Bone marrow (tissue), 2 donors: ENCODE results near the gene CREB3.

Experiments
- DNase-seq, 2 donors: peaks; one replicate each; lab custom pipeline; 2025; lab: John Stamatoyannopoulos, UW

The CREB3 gene

DNA sequence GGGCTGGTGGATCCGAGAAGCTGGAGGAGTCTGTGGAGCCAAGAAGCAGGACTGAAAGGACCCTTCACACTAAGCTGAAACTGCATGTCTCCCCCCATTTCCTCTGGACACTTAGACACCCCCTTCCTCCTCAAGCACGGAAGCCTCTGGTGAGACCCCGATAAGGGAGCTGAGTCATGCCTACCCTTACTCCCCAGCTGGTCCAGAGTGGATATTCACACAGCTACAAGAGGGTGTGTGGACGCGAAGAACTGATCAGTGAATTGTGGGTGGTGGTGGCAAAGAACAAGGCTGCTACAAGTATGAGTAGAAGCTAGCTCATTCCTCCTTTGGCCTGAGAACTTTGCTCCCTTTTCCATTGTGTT, 4.8 kb upstream of the CREB3 start:
- DNase-seq: peak in 1 of 2 donors; percentile 55

DNA sequence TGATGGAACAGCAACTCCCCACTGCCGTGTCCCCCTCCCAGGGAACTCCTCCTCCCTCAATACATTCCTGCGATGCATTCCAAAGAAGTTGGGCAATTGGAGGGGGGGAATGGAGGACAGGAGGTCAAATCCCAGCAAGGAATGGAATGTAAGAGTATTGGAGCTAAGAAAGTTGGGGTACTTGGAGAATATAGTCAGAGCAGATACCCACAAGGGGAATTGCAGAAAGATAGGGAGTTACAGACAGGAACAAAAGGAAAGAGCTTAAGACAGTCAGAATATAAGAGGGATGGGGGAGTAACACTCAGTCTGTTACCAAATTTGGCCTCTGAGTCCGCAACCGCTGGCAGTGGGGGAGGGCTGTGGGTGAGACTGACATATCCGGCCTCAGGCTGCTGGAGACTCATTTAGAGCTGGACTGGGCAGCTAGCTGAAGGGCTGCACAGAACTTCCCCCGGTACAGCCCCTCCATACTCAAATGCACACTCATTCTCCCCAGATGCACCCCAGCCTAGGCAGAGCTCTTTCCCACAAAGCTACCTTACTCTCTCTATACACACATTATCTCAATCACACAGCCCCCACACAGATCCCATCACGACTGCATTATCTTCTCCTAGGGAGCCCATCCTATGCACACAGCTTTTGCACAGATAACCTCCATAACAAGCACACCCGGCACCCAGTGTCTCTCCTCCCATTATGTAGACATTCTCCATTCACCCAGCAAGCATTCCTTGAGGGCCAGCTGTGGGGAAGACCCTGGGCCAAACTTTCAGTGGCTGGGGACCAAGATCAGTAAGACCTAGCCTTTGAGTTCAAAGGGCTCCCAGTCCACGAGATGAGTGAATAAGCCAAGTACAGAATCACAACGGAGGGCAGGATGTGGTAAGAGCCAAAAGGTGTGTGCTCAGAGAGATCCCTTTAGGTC, 4.2 kb upstream of the CREB3 start:
- DNase-seq: peak; percentile 26 to 49

DNA sequence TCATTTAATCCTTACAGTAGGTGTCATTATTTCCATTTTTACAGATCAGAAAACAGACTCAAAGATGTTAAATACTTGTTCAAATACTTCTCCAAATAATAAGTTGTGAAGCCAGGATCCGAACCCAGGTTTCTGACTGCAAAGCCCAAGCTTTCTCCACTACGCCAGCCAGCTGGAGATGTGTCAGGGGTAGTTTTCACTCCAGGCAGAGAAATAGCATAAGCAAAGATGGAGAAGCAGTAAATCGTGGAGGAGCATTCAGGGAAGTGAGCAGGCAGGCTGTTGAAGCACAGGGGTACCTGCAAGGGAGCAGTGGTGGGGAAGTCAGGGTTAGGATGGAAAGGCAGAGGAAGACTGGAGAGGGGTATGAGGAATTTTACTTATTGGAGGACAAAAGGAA, 3.4 kb upstream of the CREB3 start:
- no peak for DNase-seq

DNA sequence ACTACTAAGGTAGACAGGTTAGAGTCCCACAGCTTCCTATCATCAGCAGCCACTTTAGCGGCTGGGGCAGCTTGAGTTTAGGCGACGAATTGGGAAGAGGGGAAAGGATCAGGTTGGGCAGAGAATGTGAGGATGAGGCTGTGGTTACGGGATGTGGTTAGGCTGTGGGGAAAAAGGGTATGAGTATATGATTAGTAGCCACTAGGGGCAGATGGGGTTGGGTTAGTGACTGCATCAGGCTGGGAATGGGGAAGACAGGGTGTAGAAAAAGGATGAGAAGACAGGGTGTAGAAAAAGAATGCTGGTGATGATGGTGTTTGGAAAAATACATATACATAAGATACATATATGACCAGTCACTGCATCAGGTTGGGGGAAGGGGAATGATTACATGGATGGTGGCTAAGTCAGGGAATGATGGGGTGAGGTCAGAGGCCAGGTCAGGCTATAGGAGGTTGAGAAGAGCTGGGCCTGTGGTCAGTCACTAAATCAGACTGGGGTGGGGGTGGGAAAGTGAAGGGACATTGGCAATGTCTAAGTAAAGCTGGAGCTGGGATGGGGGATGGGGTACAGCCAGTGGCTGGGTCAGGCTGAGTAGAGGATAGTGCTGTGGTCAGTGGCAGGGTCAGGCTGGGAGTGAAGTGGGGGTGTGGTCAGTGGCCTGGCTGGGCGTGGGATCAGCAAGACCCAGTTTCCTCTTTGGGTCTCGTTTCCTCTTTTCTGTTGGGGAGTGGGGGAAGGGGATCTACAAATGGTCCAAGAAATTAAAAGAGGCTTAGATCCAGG, 2.6 kb upstream of the CREB3 start:
- DNase-seq: peak in 1 of 2 donors; percentile 9

DNA sequence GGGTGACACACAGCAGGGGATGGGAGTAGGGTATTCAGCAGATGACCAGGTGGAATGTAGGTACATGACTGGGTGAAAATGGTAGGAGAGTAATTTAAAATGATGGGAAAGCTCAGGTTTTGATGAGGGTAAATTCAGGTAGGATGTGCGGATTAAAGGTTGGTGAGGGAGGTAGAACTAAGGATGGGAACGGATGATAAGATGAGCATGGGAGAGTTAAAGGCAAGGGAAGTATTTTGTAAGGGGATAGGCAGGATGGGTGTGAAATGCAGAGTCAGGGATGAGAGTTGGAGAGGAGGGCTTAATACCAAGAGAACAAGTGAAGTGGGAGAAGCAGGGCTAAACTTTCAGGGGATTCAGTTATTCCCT, 2.0 kb upstream of the CREB3 start:
- DNase-seq: no peak

DNA sequence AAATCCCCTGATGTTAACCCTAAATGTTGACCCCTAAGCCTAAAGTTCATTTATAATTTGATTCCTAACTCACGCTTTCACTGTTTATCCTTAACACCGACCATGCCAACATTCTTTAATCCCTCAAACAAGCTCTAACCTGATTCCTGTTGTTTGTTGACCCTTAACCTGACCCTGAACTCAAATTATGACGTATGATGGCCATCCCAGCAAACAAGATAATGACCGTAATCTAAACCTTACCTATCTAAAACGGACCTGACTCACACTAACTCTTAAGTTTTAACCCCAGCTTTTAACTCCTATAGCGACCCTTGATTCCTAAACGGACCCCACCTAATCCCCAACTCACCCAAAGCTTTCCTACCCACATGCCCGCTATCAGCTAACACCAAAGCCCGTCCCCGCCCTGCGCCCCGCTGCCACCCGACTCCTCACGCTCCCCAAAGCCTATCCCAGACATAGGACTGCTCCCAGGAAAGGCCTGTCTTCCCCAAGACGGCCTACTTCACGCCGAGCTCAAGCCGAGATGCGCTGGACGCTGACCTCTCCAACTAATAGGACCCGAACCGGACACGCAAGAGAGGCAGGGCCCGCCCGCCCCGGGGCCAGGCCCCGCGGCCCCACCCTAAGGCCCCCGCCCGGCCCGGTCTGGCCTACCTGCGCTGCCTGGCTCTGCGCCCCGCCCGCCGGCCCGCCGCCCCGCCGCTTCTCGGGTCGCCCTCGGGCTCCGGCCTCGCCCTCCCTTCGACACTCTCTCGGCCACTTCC, 866 bp upstream of the CREB3 start:
- DNase-seq: no peak

DNA sequence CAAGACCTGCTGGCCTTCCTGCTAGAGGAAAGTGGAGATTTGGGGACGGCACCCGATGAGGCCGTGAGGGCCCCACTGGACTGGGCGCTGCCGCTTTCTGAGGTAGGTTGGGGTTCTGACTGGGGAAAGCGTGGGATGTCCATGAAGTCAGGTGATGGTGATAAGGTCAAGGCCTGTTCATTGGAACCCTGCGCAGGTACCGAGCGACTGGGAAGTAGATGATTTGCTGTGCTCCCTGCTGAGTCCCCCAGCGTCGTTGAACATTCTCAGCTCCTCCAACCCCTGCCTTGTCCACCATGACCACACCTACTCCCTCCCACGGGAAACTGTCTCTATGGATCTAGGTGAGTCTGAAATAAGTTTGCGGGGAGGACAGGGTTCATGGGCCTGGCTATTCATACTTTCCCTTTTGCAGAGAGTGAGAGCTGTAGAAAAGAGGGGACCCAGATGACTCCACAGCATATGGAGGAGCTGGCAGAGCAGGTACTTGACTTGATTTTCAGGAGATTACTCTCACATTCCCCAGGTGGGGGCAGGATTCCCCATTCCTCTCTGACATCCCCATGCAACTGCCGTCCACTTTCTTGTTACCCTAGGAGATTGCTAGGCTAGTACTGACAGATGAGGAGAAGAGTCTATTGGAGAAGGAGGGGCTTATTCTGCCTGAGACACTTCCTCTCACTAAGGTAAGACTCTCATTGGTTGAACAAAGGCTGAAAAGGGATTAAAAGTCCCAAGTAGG, 505 bp downstream of the CREB3 start:
- DNase-seq: no peak

DNA sequence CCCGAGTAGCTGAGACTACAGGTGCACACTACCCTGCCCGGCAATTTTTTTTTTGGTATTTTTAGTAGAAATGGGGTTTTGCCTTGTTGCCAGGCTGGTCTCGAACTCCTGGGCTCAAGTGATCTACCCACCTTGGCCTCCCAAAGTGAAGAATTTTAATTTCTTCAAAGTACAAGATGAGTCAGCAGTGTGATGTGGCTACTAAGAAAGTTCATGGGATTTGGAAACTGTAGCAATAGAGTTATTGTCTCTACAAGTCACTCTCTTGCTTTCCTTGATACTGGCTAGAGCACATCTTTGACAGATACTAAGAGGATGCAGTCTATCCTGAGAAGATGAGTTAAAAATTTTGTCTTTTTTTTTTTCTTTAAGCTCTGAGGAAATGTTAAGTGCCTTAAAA, 1.6 kb downstream of the CREB3 start:
- no peak for DNase-seq

DNA sequence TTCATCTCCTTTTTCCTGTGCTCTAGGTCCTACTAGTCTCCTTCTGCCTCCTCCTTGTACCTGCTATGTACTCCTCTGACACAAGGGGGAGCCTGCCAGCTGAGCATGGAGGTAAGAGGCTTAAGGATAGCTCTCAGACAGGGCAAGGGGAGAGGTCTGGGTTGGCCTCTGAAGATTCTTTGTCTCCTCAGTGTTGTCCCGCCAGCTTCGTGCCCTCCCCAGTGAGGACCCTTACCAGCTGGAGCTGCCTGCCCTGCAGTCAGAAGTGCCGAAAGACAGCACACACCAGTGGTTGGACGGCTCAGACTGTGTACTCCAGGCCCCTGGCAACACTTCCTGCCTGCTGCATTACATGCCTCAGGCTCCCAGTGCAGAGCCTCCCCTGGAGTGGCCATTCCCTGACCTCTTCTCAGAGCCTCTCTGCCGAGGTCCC, 3.8 kb downstream of the CREB3 start:
- DNase-seq: peak; percentile 13 to 67

DNA sequence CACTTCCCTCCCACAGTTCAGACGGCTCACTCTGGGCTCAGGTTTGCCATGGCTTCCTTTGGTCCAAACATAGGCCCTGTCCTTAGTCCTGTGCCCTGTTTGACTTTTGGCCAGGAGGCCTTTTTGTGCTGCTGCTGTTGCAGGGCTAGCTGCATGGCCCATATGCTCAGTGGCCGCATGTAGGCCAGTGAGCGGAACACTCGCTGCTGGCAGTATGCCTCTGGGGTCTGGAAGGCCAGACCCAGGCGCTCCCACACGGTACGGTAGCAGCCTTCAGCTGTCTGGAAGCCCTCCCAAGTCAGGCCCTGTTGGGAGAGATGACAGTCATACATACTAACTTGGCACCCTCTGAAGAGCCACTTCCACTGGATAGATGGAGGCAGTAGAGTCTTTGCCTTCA, 4.7 kb downstream of the CREB3 start:
- DNase-seq: no peak

DNA sequence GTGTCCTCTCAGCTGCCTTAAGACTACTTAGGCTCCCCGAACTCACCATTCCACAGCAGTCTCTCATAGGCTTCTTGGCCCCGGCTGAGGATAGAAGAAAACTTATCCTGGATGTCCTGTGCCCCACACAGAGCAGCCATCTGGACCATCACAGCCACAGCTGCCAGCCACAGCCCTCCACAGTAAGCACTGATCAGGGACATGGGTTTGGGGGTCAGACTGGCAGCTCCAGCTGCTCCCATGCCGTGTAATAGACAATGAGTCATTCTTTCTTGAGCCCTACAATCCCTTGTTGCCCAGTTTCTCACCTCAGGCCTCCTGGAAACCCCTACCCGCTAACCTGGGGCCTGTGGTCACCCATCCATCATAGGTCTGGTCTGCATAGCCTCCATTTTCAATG, 5.7 kb downstream of the CREB3 start:
- no peak for DNase-seq

DNA sequence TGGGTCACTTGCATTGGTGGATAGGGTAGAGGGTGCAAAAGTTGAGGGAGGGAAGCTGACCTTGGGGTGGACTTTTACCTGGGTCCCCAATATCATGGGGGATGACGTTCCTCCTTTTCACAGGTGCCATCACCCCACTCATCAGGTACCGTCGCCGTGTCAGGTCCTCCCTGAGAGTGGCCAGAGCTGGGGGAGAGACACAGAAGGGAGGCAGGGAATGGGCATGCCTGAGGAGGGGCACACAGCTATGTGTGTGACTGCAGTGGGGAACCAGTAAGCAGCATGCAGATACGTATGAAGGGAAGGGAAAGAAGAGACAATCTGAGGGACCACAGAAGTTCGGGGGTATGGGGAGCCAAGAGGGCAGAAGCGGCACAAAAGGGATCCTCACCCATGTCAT, 6.5 kb downstream of the CREB3 start:
- DNase-seq: no peak

DNA sequence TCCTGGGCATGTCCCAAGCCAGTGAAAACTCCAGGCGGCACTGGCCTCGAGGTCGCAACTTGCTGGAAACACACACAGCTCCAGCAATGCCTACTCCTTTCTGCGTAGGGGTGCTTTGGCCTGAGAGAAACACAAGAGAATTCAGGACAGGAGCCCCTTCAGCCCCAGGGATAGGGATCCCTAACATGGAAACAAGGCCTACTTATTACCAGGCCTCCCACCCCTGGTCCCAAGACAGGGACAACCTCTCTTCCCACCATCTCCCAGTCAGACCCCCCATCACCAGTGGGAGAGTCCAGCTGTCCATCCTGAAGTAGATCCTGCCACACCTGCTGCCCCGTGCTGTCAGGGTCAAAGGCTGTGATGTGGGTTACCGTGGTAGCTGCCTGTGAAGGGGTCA, 7.8 kb downstream of the CREB3 start:
- DNase-seq: no peak

DNA sequence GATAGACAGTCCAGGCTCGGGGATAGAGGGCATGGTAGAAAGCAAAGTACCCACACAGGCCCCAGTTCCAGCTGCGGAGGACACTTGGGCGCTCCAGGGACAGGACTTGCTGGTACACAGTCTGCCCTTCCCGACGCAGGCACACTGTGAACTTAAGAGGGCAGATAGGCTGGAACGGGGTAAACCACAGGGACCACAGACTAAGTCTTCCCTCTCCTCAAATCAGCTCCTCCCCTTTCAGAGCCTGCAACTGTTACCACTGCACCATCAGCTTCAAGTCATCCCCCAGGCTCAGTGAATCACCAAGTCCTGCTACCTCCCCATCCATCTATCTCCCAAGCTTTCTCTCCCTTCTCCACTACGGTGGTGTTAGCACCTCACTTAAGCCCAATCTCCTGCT, 9.3 kb downstream of the CREB3 start:
- DNase-seq: no peak

DNA sequence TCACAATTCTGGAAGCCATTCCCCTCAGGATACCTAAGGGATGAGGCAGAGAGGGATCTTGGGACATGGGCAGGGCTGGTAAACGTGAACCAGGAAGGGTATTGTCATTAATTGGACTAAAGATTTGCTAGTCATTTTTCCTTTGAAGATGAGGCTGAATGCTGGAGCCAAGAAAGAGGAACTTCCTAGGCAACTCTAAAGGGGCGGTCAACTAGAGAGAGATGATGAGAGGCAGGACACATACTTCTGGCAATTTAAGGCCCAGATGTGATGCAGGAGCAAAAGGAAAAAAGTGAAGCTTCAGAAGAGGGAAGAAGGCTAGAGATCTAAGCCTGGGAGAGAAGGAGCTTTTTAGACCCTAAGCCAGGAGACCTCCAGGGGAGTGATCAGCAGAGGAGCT, 11.0 kb downstream of the CREB3 start:
- no peak for DNase-seq

DNA sequence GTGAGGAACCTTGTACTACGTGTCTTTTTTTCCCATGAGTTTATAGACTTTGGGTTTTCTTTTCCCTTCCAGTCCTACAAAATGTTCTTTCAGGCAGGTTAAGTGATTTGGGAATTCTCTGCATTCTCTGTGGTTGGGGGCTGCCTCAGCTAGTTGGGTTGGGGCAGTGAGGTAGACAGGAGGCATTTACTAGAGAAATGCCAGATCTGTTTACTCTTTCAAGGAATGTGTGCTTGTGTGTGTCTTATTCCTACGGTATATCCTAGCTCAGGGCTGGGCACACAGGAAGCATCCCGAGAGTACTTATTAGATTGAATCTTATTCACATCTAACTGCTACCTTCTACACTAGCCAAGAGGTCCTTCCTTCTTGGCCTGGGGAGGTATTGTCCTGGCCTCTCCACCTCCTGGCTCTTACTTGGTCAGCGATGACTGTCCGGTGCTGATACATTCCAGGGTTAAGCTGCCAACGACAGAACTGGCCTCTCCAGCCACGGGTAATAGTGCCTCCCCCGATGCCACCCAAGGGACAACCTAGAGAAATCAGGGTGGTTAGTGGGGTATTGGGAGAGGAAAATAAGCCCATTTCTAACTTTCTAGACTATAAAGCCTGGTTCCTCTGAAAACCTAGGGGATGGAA, 11.5 kb downstream of the CREB3 start:
- no peak for DNase-seq

DNA sequence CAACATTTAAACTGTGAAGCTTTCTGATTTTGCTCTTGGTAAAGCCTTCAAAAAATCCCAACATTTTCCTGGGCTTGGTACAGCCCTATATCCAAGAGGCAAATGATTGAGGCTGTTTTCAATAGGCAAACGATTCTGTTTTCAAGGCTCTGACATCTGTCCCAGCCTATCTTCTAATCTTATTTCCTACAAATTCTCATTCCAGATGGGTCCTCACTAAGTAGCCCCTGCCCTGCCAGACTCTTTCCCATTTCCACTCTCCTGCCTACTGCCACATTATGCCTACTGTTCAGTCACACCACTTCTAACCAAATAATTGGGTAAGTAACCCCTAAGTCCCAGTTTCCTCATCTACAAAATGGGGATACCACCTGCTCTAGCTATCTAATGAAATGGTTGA, 13.1 kb downstream of the CREB3 start:
- no peak for DNase-seq

DNA sequence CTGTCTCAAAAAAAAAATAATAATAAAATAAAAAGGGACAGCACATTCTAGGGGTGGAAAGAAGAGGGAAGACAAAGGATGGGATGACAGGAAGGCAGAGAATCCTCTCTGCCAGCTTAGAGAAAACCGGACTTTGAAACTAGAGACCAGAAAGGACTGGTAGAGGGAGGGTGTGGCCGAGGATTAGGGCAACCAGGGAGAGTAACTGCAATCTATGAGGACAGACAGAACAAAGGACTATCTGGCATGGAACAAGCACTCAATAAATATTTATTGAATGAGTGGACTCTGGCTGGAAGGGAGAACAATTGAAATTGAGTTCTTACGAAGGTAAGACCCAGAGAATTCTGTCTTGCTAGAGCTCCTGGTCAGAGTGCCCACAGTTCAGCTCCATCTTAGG, 14.1 kb downstream of the CREB3 start:
- DNase-seq: no peak

DNA sequence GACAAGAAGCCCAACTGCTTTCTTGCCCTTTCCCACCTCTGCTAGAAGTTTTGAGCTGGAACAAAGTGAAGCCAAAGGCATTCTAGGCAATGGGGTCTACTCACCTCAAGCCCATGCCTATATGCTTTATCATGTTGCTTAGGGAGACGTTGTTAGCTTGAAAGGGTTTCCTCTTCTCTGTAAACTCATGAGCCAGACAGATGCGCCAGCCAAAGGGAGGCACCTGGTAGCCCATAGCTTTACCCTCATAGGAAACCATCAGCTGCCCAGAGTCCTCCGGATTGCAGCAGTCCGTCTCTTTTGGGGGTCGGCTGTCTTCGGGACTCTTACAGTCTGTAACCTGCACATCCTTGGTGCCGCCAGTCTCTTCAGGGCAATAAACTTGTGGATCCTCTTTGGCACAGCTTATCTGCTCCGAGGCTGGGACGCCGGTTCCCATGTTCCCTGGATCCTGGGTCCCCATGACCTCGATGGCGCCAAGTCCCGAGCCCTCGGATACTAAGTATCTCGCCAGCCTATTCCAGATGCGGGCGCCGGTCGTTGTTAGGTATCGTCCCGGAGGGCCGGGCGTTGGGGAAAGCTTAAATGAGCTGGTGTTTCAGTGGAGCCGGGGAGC, 15.9 kb downstream of the CREB3 start:
- no peak for DNase-seq

DNA sequence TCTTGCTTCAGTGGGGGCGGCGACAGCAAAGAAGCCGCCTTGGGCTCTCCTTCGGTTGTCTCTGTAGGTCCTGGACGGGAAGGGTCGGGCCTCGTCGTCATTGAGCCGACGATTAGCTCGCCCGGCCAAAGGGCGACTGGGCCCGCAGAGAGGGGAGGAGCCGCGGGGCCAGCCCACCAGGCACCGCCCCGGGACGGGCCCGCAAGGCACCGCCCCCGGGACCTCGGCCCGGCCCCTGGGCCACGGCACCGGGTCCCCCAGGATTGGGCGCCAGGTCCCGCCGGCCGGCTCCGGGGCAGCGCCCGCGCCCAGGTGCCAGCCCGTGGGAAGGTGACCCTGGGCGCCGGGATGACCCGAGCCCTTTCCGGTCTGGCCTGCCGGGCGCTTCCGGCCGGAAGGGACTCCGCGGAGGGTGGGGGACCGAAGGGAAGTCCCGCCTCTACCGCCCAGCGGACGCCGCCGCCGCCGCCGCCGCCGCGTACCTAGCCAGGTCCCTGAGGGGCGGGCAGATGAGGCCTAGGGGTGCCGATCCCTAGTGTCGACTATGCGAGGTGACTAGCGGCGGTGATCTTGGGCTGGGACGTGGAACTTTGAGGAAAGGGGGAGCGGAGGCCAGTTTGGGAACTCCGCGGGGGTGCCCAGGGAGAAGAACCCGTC, 16.5 kb downstream of the CREB3 start, which contains the start of the genes GBA2 and RGP1:
Gene GBA2, minus strand, starts transcription at position 371 of the 657 bp plus-strand sequence. CDS start 524 bp downstream, outside the sequence.
Gene RGP1, plus strand, starts transcription at position 430 of the 657 bp plus-strand sequence. CDS start 469 bp downstream, outside the sequence.
- peak in 1 of 2 donors; percentile 81 for DNase-seq
